Neural progenitor cell (in vitro differentiated cells): Measurements from ENCODE around the gene TSHZ2.

Experiments
- CTCF ChIP-seq: fragments of 200-600 bp; sonication (generic); IDR thresholded peaks from 2 replicates; pipeline ENCODE4 v1.5.1; 2017; ENCODE audit warnings: antibody characterized with exemption, mild to moderate bottlenecking
- EZH2phosphoT487 ChIP-seq: fragments of 200-600 bp; sonication (generic); IDR thresholded peaks from 2 replicates; pipeline ENCODE4 v1.6.1; 2017; ENCODE audit warnings: antibody characterized with exemption

- no peak for TF ChIP-seq CTCF
- TF ChIP-seq EZH2phosphoT487 = no peak
Measured at GRCh38 chr20:53513168-53513488, 541.0 kb downstream of the TSHZ2 start.
